22Rv1 (cell line): ENCODE measurements around the gene LTC4S.

Experiments
- H3K27ac ChIP-seq: fragments of 450-650 bp; 2 replicates; pipeline ENCODE4 v1.5.1; 2017
- ZFX ChIP-seq: fragments of 450-650 bp; IDR thresholded peaks from 2 replicates; pipeline ENCODE4 v1.6.1; 2017; ENCODE audit warnings: antibody characterized with exemption, borderline replicate concordance
- TF ChIP-seq, protein P1 (sequence below): fragments of 450-650 bp; IDR thresholded peaks from 2 replicates; pipeline ENCODE4 v1.5.1; 2017; ENCODE audit warnings: mild to moderate bottlenecking

Gene LTC4S

GRCh38 chr5:179805070-179805528, 11.3 kb downstream of the LTC4S start:
- TF ChIP-seq, protein P1, sequence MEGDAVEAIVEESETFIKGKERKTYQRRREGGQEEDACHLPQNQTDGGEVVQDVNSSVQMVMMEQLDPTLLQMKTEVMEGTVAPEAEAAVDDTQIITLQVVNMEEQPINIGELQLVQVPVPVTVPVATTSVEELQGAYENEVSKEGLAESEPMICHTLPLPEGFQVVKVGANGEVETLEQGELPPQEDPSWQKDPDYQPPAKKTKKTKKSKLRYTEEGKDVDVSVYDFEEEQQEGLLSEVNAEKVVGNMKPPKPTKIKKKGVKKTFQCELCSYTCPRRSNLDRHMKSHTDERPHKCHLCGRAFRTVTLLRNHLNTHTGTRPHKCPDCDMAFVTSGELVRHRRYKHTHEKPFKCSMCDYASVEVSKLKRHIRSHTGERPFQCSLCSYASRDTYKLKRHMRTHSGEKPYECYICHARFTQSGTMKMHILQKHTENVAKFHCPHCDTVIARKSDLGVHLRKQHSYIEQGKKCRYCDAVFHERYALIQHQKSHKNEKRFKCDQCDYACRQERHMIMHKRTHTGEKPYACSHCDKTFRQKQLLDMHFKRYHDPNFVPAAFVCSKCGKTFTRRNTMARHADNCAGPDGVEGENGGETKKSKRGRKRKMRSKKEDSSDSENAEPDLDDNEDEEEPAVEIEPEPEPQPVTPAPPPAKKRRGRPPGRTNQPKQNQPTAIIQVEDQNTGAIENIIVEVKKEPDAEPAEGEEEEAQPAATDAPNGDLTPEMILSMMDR = no peak
- TF ChIP-seq ZFX = no peak
- peak overlapping the region; percentile 90 for H3K27ac ChIP-seq

GRCh38 chr5:179805529-179806249, 11.9 kb downstream of the LTC4S start:
- no peak for TF ChIP-seq ZFX
- peak overlapping the region; percentile 90 for H3K27ac ChIP-seq

GRCh38 chr5:179806250-179807048, 12.7 kb downstream of the LTC4S start, which contains the start of gene MGAT4B:
TSS of gene MGAT4B (minus strand) at chr5:179806866. CDS start at chr5:179806583, 283 bp downstream.
- H3K27ac ChIP-seq = peak within 1 kb of the TSS; percentile 90
- TF ChIP-seq, protein P1 = no peak
- TF ChIP-seq ZFX = no peak

DNA sequence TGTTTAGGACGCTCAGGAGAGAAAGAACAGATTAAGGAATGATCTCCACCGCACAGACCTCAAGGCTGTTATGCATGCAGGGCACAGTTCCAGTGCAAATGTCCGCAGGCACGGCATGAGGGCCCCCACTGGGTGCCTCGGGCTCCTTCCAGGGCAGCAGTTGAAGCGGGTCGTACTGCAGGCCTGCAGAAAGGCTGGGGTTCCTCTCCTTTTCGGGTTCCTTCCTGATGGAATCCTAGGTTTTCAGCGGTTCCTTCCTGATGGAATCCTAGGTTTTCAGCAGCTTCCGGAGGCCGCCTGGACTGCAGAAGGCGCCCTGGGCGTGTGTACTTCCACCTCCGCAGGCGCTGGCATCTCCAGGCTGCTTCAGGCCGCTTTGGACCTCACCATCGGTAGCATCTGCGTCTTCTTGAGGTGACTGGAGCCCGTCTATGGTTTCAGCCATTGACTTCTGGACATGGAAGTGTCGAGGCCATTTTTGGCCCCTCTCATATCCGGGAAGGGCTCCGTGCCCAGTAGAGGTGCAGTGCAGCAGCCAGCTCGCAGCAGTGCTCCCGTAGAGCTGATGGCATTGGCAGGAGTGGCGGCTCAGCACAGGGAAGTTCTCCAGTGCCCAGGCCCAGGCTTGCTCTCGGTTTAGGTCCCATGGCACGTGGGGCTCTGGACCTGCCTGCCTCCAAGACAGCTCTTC, 18.5 kb downstream of the LTC4S start:
- no peak for TF ChIP-seq ZFX
- TF ChIP-seq, protein P1 = no peak
- H3K27ac ChIP-seq = no peak overlapping the region

DNA sequence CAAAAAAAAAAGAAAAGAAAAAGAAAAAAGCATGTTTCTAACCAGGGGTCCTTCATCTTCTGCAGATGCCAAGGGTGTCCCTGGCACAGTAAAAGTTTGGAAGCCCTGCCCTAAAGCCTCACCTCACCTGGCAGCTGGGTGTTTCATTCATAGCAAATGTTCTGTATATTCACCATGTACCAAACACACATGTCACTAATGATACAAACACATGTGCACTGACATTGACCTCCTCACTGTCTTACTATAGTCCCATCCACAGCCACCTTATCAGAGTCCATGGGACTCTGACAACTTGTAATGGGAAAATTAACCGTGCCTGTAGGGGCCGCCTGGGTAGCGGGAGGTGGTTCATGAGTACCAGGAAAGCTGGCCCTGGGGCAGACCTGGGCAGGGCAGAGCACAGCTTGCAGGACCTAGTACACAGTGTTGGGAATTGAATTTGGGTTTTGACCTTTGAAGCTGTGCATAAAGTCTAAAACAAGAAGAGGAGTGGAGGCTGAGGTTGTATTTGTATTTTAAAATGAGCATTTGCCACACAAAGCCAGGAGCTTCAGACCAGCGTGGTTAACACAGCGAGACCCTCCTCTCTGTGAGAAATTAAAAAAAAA, 19.3 kb downstream of the LTC4S start:
- no peak for TF ChIP-seq ZFX
- TF ChIP-seq, protein P1 = no peak
- no peak overlapping the region for H3K27ac ChIP-seq

DNA sequence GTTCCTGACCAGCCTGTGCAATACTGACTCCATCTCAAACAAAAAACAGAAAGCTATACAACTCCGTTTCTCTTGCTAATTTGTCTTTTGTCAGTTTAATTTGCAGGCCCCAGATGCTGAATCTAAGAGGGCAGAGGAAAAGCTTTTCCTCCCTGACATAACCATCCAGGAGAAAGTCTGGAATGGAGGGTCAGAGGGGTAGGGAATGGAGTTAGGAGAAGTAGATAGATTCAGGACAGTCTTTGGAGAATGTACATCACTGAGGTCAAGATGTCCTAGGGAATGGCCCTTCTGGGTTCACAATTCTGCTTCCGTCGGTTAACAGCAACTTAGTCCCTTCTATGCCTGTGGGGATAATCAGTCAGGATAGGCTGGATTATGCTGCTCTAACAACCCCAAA, 20.3 kb downstream of the LTC4S start:
- no peak overlapping the region for H3K27ac ChIP-seq
- TF ChIP-seq, protein P1 = no peak
- no peak for TF ChIP-seq ZFX
